ENCODE results near the gene MIA2.

MIA2 gene

GRCh38 chr14:39381366-39381765, 147.7 kb downstream of the MIA2 start:
- DNase-seq, result peak in 7 of 56 donors; percentile 3 to 29 (median 11)

DNA sequence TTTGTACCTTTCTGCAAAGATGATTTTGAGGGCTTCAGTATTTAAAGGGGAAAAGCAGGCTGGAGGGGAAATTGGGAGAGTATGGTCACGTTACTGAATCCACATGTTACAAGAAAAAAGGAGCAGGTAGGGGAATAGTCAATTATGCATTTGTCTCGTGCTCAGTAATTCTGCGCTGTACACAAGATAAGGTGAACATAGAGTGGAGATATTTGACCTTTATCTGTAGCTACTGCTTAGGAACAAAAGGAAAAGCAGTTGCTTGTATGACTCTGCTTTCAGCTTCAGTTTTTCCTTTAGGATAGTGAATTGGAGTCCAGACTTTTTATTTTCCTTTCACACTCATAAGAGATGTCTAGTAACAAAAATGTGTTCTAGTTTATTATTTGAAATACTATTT, 148.7 kb downstream of the MIA2 start:
- DNase-seq, result no peak

GRCh38 chr14:39383026-39383660, 149.4 kb downstream of the MIA2 start:
- DNase-seq, result no peak

- DNase-seq, result no peak
Measured at GRCh38 chr14:39383741-39384140, 150.0 kb downstream of the MIA2 start.

- DNase-seq, result no peak
Measured at GRCh38 chr14:39384177-39384576, 150.5 kb downstream of the MIA2 start.

GRCh38 chr14:39393289-39393688, 159.6 kb downstream of the MIA2 start:
- no peak for DNase-seq

GRCh38 chr14:39395555-39396254, 162.0 kb downstream of the MIA2 start:
- DNase-seq, result no peak

DNA sequence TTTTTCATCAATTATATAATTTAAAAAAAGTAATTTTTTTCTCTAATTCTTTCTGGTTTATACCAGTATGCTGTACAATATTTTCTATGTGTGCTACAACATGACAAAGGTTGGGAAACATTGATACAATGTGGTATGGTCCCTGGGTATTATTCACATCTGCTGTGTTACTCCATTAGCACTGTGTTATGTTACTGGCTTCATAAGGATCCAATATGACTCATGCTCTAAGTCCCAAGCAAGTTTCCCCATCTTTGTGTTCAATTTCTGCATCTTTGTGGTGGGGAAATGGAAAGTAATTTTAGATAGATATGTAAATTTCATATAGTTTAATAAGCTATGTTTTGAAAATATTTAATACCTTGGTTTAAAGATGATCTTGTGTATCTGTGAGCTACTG, 162.7 kb downstream of the MIA2 start:
- no peak for DNase-seq

- no peak for DNase-seq
Measured at GRCh38 chr14:39398382-39398781, 164.7 kb downstream of the MIA2 start.

DNA sequence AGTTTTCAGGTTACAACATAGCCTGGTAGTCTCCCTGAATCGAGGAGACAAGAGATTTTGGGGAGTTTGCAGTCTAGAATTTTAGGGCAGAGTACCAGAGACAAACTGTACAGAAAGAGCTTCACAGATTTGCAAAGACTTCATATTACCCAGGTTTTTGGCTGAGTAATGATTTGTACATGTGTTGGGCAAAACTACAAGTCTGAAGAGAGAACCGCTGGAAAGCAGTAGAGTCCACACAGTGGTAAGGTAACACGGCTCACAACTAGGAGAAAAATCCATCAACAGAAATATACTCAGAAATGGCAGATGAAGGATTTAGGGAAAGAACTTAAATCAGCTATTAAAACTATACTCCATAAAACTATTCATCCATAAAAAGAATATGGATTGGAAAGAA, 172.8 kb downstream of the MIA2 start:
- no peak for DNase-seq

DNA sequence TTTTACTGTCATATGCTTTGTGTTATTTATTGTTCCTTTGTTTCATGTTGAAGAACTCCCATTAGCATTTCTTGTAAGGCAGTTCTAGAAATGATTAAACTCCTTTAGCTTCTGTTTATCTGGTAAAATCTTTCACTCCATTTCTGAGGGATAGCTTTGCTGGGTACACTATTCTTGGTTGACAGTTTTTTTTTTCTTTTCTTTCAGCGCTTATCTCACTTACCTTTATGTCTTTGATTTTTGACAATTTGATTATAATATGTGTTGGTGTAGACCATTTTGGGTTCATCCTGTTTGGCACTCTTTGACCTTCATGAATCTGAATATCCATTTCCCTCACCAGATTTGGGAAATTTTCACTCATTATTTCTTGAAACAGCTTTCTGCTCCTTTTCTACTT, 182.4 kb downstream of the MIA2 start:
- DNase-seq, result no peak

DNA sequence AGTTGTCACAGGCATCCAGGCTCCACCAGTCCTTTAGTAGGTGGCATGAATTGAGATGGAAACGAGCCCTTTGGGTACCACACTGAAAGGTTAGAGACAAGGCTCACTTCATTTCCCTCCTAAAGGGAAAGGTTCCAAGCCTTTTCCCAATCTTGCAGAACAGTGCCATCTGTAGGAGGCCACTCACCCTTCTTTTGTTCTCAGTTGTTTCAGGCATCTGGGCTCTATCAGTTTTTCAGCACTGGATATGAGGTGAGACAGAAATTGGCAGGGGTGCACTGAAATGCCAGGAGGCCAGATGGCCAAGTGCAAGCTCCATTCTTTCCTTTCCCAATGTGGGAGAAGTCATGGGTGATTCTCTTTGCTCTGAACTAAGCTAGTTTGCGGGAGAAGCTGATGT, 183.3 kb downstream of the MIA2 start:
- DNase-seq, result no peak

GRCh38 chr14:39419272-39419671, 185.6 kb downstream of the MIA2 start:
- DNase-seq, result no peak

DNA sequence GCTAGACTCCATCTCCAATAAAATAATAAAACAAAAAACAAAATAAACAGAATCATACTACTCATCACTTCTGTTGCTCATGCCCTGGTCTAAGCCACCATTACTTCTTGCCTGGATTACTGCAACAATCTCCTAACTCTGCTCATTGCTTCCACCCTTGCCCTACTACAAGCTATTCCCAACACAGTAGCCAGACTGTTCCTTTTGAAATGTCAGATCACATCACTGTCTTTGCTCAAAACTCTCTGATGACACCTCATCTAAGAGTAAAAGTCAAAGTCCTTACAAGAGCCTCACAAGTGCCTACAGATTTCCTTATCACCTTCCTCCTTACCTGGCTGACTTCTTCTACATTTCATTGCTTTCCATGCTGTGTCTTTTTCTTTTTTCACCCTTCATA, 188.5 kb downstream of the MIA2 start:
- no peak for DNase-seq

DNA sequence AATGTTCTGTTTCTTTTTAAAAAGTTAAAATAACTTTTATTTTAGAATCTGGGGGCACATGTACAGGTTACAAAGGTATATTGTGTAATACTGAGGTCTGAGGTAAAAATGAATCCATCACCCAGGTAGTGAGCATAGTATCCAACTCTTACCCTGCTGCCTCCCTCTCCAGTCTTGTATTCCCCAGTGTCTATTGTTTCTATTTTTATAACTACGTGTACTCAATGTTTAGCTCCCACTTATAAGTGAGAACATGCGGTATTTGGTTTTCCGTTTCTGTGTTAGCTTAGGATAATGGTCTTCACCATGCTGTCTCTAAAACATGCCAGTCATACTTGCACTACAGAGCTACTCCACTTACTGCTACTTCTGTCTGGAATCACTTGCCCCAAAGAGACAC, 190.1 kb downstream of the MIA2 start:
- DNase-seq, result no peak

DNA sequence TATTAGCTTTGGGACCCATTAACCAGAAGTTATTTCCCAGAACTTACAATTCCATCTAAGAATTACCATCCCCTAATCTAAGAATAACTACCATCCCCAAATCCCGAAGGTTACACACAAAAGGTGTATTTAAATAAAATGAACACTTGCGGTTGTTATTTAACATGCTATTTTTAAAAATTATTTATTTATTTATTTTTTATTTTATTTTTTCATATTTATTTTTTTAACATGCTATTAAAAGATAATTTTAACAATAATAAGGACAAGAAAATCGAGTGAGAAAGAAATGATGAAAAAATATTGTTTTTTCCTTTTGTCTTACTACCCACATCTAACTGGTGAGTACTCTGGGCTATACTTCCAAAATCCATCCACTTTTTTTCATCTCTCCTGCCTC, 192.2 kb downstream of the MIA2 start:
- no peak for DNase-seq

GRCh38 chr14:39426605-39427004, 192.9 kb downstream of the MIA2 start:
- no peak for DNase-seq

DNA sequence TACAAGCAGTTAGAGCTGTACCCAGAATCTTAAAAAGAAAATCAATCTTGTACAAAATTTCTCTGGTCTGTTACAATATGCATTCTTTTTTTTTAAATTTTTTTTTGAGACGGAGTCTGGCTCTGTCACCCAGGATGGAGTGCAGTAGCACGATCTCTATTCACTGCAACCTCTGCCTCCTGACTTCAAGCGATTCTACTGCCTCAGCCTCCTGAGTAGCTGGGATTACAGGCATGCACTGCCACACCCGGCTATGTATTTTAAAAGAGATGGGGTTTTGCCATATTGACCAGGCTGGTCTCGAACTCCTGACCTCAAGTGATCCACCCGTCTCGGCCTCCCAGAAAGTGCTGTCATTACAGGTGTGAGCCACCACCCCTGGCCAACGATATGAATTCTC, 194.4 kb downstream of the MIA2 start:
- no peak for DNase-seq

DNA sequence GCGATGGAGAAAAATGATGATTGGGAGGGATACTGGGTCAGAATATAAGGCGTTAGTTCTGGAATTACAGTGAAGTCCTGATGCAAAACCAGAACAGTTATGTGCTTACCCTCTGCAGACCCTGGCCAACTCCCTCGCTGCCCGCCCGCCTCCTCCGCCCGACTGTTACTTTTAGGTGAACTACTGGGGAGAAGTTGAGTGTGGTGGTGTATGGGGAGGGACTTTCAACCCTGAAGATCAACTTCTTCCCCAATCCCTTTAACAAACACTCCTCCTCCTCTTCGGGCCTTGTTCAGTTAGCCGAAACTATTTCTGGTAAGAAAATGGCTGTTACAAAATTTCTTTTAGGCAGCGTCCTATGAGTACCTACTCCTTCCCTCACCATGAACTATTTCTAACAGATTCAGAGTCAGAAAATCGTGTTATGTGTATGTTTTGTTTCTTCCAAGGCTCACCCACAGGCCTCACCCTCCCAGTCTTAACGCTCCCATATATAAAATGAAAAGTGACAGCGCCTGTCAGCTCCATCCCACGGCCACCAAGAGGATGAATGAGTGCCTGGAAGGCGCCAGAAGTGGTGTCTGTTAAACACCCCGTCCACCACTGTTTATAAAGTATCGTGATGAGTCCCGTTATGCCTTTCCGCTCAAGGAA, 197.2 kb downstream of the MIA2 start:
- DNase-seq, result peak in 4 of 56 donors; percentile 0 to 42 (median 10)

DNA sequence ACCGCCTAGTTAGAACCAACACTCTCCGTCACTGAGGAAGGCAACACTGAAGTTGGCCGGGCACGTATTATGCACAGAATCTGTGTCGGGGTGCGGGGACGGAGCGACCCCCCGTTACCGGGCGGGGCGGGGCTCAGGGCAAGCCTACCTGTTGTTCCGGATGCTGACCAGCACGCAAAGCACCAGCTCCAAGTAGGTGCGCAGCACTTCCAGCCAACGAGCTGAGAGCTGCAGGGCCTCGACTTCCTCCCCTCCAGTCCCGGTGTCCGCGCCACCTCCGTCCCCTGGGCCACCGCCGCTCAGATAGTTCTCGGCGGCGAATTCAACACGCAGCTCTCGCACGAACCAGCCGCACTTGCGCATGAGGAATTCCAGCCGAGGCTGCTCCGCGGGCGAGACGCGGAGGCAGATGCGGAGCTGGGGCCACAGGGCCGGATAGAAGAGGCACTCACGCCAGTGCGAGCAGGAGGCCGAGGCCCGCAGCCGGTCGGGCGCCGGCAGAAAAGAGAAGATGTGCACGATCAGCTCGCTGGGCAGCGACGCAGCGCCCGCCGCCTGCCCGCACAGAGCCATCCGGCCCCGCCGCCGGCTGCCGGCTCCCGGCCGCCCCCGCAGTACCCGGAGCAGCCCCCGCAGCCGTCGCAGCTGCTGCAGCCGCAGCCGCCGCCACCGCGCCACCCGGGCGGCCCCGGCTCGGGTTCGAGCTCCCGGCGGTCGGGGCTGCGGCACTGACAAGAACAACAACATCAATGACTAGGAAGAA, 197.9 kb downstream of the MIA2 start:
- DNase-seq, result peak in 30 of 56 donors; percentile 10 to 73 (median 48)

DNA sequence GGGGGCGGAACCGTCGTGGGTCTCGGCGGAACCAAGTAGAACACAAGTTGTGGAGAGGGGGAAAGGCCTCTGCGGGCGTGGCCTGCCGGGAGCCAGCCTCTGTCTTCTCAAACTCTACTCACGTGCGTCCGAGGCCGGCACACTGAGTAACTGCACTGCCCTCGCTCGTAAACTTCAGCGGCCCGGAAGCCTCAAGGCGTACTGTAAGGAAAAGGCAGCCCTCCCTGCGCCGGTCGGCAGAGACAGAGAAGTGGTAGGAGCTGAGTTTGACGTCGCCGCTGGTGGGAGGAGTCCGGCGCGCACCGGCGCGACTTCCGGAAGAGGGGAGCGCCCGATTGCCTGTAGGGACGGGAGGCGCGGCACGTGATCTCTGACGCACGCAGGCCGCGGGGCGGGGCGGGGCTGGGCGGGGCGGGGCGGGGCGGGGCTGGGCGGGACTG, 198.5 kb downstream of the MIA2 start, which contains the start of gene FBXO33:
FBXO33 (minus strand) TSS at position 255 of the 440 bp plus-strand sequence. CDS start 271 bp downstream, outside the sequence.
- peak; percentile 55 to 99 (median 96) for DNase-seq
